Keratinocyte (primary cell): ENCODE measurements around the gene EEF1AKMT2. TPM values are rescaled to one million over a fixed set of nuclear protein-coding genes. Genes with fewer than 3 reads are reported as not detected.

Experiments used
- DNase-seq: peaks from one replicate; pipeline ENCODE4 v3.0.0-alpha.2; 2011; ENCODE audit warnings: low read depth, missing footprints, low spot score
- FAIRE-seq: peaks from 2 replicates; lab custom pipeline; 2011; peaks lifted over from hg19 to GRCh38; lab: Jason Lieb, UNC
- H2AFZ ChIP-seq: 2 replicates; pipeline ENCODE4 v1.6.0; 2012; ENCODE audit warnings: low read length, control low read depth, inconsistent platforms; ENCODE audit not compliant: control insufficient read depth
- H3K27ac ChIP-seq: 2 replicates; pipeline ENCODE4 v1.5.1; 2011; ENCODE audit warnings: low read length; ENCODE audit not compliant: control insufficient read depth, insufficient read depth
- H3K27me3 ChIP-seq: 3 replicates; pipeline ENCODE4 v1.6.0; 2011; ENCODE audit warnings: low read length; ENCODE audit not compliant: control insufficient read depth, insufficient read depth; ENCODE audit errors: extremely low read depth
- H3K36me3 ChIP-seq, 2 experiments: 2 replicates in 1 of 2; 3 replicates in 1 of 2; pipeline ENCODE4 v1.5.1; 2011; ENCODE audit warnings: low read length in 2 of 2, mild to moderate bottlenecking in 1 of 2; ENCODE audit not compliant: control insufficient read depth in 2 of 2, insufficient read depth in 2 of 2; ENCODE audit errors: extremely low read depth in 1 of 2
- H3K4me1 ChIP-seq: 3 replicates; pipeline ENCODE4 v1.5.1; 2011; ENCODE audit warnings: low read length; ENCODE audit not compliant: control insufficient read depth, insufficient read depth; ENCODE audit errors: extremely low read depth
- H3K4me2 ChIP-seq: 3 replicates; pipeline ENCODE4 v1.6.0; 2011; ENCODE audit warnings: low read depth, low read length; ENCODE audit not compliant: control insufficient read depth, insufficient read depth; ENCODE audit errors: extremely low read depth
- H3K4me3 ChIP-seq, 3 experiments: fragments of 200-600 bp in 1 of 3; sonication (generic) in 1 of 3; 2 replicates in 2 of 3; 3 replicates in 1 of 3; pipeline ENCODE4 v1.5.1; 2011 to 2016; ENCODE audit warnings: low read length in 3 of 3, mild to moderate bottlenecking in 3 of 3, control low read depth in 2 of 3, inconsistent platforms in 1 of 3, low read depth in 1 of 3, mixed read lengths in 1 of 3, mixed run types in 1 of 3, moderate library complexity in 1 of 3; ENCODE audit not compliant: control insufficient read depth in 2 of 3, insufficient read depth in 2 of 3; ENCODE audit errors: extremely low read depth in 1 of 3
- H3K79me2 ChIP-seq: 2 replicates; pipeline ENCODE4 v1.6.0; 2012; ENCODE audit warnings: low read length; ENCODE audit not compliant: control insufficient read depth, insufficient read depth
- H3K9ac ChIP-seq: 3 replicates; pipeline ENCODE4 v1.6.0; 2011; ENCODE audit warnings: low read length; ENCODE audit not compliant: control insufficient read depth, insufficient read depth; ENCODE audit errors: extremely low read depth
- H3K9me1 ChIP-seq: 3 replicates; pipeline ENCODE4 v1.6.0; 2011; ENCODE audit warnings: low read length; ENCODE audit not compliant: control insufficient read depth, insufficient read depth; ENCODE audit errors: extremely low read depth
- H3K9me3 ChIP-seq: 2 replicates; pipeline ENCODE4 v1.5.1; 2012; ENCODE audit warnings: low read depth, low read length; ENCODE audit not compliant: control insufficient read depth
- H4K20me1 ChIP-seq: 3 replicates; pipeline ENCODE4 v1.6.0; 2011; ENCODE audit warnings: low read length; ENCODE audit not compliant: control insufficient read depth, insufficient read depth; ENCODE audit errors: extremely low read depth
- EZH2 ChIP-seq: IDR thresholded peaks from one replicate; pipeline ENCODE4 v1.6.1; 2012; ENCODE audit warnings: inconsistent platforms, mild to moderate bottlenecking, low read length, moderate library complexity
- dilution Hi-C: fragments of 300-500 bp; cut with MboI; formaldehyde crosslinking; loops from one replicate; pipeline ENCODE4 v1.7.0; 2020; ENCODE audit warnings: low sequenced_read_pairs; ENCODE audit not compliant: extremely low pct_ligation_motif_present
- polyA plus RNA-seq, 5 experiments: library from polyadenylated mRNA; depleted of rRNA in 3 of 5; stranded (reverse) in 3 of 5; stranded (forward) in 1 of 5; unstranded in 1 of 5; fragments of >200 nt; gene quantifications; 1 replicate in 1 of 5; 2 replicates in 3 of 5; 3 replicates in 1 of 5; pipeline versions ENCODE4 v1.2.1 to v1.2.3, GENCODE V29; 2011 to 2012; ENCODE audit warnings: missing spikeins in 2 of 5, low read depth in 1 of 5, low replicate concordance in 1 of 5
- TF ChIP-seq, protein P1 (sequence below), 3 experiments: IDR thresholded peaks in 1 of 3; conservative IDR thresholded peaks in 1 of 3; optimal IDR thresholded peaks in 1 of 3; 2 replicates in 2 of 3; 3 replicates in 1 of 3; pipeline versions ENCODE3 to v1.5.1; 2011; ENCODE audit warnings: low read length in 3 of 3, mild to moderate bottlenecking in 3 of 3, moderate library complexity in 2 of 3, control low read depth in 1 of 3, inconsistent platforms in 1 of 3; ENCODE audit not compliant: insufficient read depth in 2 of 3; ENCODE audit errors: extremely low read depth in 1 of 3

EEF1AKMT2 gene
- polyA plus RNA-seq, 1 donor (not counting 4 experiments of a cell fraction or from before 2014, with no cell fraction given) = 19.1 TPM

DNA sequence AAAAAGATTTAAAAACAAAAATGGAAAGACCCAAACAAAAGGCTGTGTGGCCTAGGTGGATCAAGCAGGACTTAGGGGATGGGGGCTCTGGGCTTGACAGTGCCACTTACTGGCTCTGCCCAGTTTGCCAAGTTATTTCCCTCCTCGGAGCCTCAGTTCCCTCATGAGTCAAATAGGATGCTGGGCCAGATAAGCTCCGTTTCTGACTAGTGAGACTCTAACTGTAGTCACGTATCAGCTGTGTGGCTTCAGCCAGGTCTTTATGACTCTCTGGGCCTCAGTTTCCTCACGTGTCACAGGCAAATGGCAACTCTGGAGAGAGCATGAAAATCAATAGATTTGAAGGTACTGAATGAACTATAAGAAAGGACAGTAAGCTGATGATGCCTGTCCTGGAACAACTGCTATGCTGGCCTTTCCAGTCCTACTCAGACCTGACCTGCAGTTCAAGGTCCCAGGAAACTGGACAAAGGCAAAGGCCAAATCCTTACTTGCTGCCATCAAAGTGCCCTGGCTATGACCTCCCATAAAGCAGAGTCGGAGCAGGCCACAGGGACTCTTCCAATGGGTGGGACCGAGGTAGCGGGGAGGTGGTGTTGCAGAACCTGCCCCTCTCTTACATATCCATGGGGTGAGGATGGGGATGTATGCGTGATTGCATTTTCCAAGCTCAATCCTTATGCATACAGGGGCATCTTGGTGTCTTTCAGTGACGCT lies 74.5 kb downstream of the EEF1AKMT2 start:
- Histone ChIP-seq H3K9me1 (no peaks in the 10 kb centered on the region), H3K9me3 (no peaks in the 10 kb centered on the region), H3K27me3 (no peaks in the 10 kb centered on the region), H3K9ac (no peak overlapping the region), H2AFZ (no peak overlapping the region), H3K4me2 (no peak overlapping the region), H4K20me1 (peaks cover 7% of the 10 kb centered on the region), H3K4me3 (no peak overlapping the region), H3K27ac (no peak overlapping the region), H3K79me2 (peaks cover 47% of the 10 kb centered on the region), H3K36me3 (peaks cover 2 to 5% of the 10 kb centered on the region in 2 experiments), H3K4me1 (peaks cover 29% of the 10 kb centered on the region)
- DNase-seq (no peak), FAIRE-seq (no peak)
- TF ChIP-seq EZH2 = no peak
- TF ChIP-seq, protein P1, sequence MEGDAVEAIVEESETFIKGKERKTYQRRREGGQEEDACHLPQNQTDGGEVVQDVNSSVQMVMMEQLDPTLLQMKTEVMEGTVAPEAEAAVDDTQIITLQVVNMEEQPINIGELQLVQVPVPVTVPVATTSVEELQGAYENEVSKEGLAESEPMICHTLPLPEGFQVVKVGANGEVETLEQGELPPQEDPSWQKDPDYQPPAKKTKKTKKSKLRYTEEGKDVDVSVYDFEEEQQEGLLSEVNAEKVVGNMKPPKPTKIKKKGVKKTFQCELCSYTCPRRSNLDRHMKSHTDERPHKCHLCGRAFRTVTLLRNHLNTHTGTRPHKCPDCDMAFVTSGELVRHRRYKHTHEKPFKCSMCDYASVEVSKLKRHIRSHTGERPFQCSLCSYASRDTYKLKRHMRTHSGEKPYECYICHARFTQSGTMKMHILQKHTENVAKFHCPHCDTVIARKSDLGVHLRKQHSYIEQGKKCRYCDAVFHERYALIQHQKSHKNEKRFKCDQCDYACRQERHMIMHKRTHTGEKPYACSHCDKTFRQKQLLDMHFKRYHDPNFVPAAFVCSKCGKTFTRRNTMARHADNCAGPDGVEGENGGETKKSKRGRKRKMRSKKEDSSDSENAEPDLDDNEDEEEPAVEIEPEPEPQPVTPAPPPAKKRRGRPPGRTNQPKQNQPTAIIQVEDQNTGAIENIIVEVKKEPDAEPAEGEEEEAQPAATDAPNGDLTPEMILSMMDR (optimal IDR thresholded peaks at IDR 0.05 in 1 of 3, IDR thresholded peaks at IDR 0.05 in 1 of 3, conservative IDR thresholded peaks at IDR 0.05 in 1 of 3; ENCODE audit: extremely low read depth in 1 of 3, insufficient read depth in 2 of 3, low read length in 3 of 3) = no peak
- dilution Hi-C loops = no loop called here

GRCh38 chr10:124716369-124716768 lies 75.3 kb downstream of the EEF1AKMT2 start:
- no peaks in the 10 kb centered on the region for H3K27me3 ChIP-seq
- TF ChIP-seq EZH2 = no peak
- TF ChIP-seq, protein P1 (optimal IDR thresholded peaks at IDR 0.05 in 1 of 3, IDR thresholded peaks at IDR 0.05 in 1 of 3, conservative IDR thresholded peaks at IDR 0.05 in 1 of 3; ENCODE audit: extremely low read depth in 1 of 3, insufficient read depth in 2 of 3, low read length in 3 of 3) = no peak

More at GRCh38 chr10:124716369-124716768, 75.3 kb downstream of the EEF1AKMT2 start:
- DNase-seq (no peak), FAIRE-seq (no peak)
- H3K9ac ChIP-seq = no peak overlapping the region
- dilution Hi-C loops = no loop called here
- H3K79me2 ChIP-seq = peaks cover 45% of the 10 kb centered on the region
- no peak overlapping the region for H3K27ac ChIP-seq
- no peaks in the 10 kb centered on the region for H3K9me1 ChIP-seq
- H3K4me1 ChIP-seq = peaks cover 21% of the 10 kb centered on the region
- no peaks in the 10 kb centered on the region for H3K9me3 ChIP-seq
- no peak overlapping the region for H2AFZ ChIP-seq
- peaks cover 7% of the 10 kb centered on the region for H4K20me1 ChIP-seq
- H3K36me3 ChIP-seq = peaks cover 2 to 5% of the 10 kb centered on the region in 2 experiments
- no peak overlapping the region for H3K4me2 ChIP-seq
- H3K4me3 ChIP-seq = no peak overlapping the region
